GM10266 (cell line): Measurements from ENCODE around the gene TNFSF13.

Source experiments
- DNase-seq: peaks from one replicate; pipeline ENCODE4 v3.0.0; 2012; ENCODE audit errors: extremely low spot score
- TF ChIP-seq, protein P1 (sequence below): IDR thresholded peaks from 2 replicates; pipeline ENCODE4 v1.5.1; 2012; ENCODE audit warnings: mild to moderate bottlenecking, low read depth; ENCODE audit not compliant: control insufficient read depth, insufficient read depth; ENCODE audit errors: missing control alignments

TNFSF13 gene

GRCh38 chr17:7559320-7560171 lies 996 bp downstream of the TNFSF13 start:
- TF ChIP-seq, protein P1, sequence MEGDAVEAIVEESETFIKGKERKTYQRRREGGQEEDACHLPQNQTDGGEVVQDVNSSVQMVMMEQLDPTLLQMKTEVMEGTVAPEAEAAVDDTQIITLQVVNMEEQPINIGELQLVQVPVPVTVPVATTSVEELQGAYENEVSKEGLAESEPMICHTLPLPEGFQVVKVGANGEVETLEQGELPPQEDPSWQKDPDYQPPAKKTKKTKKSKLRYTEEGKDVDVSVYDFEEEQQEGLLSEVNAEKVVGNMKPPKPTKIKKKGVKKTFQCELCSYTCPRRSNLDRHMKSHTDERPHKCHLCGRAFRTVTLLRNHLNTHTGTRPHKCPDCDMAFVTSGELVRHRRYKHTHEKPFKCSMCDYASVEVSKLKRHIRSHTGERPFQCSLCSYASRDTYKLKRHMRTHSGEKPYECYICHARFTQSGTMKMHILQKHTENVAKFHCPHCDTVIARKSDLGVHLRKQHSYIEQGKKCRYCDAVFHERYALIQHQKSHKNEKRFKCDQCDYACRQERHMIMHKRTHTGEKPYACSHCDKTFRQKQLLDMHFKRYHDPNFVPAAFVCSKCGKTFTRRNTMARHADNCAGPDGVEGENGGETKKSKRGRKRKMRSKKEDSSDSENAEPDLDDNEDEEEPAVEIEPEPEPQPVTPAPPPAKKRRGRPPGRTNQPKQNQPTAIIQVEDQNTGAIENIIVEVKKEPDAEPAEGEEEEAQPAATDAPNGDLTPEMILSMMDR = no peak
- DNase-seq = no peak

DNA sequence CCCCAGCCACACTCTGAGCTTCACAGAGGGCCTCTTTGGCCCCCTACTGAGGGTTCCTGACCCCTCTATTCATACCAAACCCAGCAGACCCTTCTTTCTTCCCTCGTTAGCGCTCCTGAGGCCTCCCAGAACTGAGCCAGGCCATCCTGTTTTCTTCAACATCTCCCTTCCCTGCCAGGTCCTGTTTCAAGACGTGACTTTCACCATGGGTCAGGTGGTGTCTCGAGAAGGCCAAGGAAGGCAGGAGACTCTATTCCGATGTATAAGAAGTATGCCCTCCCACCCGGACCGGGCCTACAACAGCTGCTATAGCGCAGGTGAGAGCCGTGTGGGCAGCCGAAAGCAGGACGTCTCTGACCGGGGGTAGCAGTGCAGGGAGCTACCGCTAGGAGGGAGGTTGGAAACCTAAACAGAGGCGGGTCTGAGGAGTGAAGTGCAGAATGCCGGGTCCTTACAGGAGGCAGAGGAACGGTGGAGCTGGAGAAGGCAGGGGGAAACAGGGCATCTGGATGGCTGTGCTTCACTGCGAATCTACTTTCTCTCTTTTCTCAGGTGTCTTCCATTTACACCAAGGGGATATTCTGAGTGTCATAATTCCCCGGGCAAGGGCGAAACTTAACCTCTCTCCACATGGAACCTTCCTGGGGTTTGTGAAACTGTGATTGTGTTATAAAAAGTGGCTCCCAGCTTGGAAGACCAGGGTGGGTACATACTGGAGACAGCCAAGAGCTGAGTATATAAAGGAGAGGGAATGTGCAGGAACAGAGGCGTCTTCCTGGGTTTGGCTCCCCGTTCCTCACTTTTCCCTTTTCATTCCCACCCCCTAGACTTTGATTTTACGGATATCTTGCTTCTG lies 1.9 kb downstream of the TNFSF13 start:
- TF ChIP-seq, protein P1 = peak; percentile 78
- DNase-seq = peak; percentile 80

- TF ChIP-seq, protein P1 = peak; percentile 92
- DNase-seq = peak; percentile 91
Measured at GRCh38 chr17:7561028-7561575, 2.6 kb downstream of the TNFSF13 start.

GRCh38 chr17:7561589-7562207 lies 3.1 kb downstream of the TNFSF13 start, which contains the start of gene SENP3:
SENP3 (plus strand) TSS chr17:7561919; CDS start chr17:7563077, 1,158 bp downstream.
- TF ChIP-seq, protein P1 = no peak
- DNase-seq = peak; percentile 99

- no peak for DNase-seq
- TF ChIP-seq, protein P1 = no peak
Measured at GRCh38 chr17:7562208-7562605, 3.7 kb downstream of the TNFSF13 start.

DNA sequence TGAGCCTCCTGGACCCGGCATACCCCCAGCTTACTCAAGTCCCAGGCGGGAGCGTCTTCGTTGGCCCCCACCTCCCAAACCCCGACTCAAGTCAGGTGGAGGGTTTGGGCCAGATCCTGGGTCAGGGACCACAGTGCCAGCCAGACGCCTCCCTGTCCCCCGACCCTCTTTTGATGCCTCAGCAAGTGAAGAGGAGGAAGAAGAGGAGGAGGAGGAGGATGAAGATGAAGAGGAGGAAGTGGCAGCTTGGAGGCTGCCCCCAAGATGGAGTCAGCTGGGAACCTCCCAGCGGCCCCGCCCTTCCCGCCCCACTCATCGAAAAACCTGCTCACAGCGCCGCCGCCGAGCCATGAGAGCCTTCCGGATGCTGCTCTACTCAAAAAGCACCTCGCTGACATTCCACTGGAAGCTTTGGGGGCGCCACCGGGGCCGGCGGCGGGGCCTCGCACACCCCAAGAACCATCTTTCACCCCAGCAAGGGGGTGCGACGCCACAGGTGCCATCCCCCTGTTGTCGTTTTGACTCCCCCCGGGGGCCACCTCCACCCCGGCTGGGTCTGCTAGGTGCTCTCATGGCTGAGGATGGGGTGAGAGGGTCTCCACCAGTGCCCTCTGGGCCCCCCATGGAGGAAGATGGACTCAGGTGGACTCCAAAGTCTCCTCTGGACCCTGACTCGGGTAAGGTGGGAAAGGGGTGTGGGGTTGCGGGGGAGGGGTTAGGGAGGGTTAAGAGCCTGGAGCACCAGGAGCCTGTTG lies 4.7 kb downstream of the TNFSF13 start:
- TF ChIP-seq, protein P1 = no peak
- DNase-seq = no peak
